HG03066 (cell line): ENCODE data around the gene SFT2D2.

Experiments used
- ATAC-seq: cut with Tn5 transposase; IDR thresholded peaks from one replicate; pipeline ENCODE4 v1.9.1; 2021; ENCODE audit warnings: low read depth; ENCODE audit not compliant: unreplicated experiment

SFT2D2 gene

GRCh38 chr1:168221275-168221674, 4.5 kb upstream of the SFT2D2 start:
- ATAC-seq, result no peak

- ATAC-seq, result no peak
Measured at GRCh38 chr1:168223261-168223660, 2.5 kb upstream of the SFT2D2 start.

DNA sequence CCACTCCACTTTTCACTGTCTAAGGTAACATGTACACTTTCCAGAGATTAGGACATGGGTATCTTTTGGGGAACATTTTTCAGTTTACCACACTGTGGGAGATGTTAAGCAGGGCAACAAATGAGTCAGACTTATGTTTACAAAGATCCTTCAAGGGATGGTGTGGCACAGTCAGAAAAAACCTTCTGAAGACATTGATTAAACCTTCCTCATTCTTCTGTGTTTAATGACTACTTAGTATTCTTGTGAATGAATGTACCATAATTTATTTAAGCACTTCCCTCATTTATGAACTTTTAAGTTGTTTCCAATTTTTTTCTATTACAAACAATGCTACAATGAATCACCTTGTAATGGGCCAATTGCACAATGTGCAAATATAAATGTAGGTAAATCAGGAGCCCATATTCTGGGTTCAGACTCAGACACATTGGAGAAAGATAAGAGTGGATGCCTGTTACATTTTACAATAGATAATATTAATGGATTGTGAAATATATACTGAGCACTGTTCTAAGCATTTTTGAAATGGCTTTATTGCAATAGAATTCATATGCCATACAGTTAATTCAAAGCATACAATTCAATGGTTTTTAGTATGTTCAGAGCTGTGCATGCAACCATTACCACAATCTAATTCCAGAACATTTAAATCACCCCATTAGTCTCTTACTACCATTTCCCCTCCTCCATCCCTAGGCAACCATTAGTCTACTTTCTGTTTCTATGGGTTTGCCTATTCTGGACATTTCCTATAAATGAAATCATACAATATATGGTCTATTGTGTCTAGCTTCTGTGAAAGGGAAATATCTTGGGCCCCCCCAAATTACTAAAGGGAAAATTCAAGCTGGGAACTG, 1.9 kb upstream of the SFT2D2 start:
- ATAC-seq, result no peak

- ATAC-seq, result no peak
Measured at GRCh38 chr1:168224991-168225390, 813 bp upstream of the SFT2D2 start.

GRCh38 chr1:168227620-168228019, 1.8 kb downstream of the SFT2D2 start:
- no peak for ATAC-seq

- ATAC-seq, result no peak
Measured at GRCh38 chr1:168229893-168230292, 4.1 kb downstream of the SFT2D2 start.

DNA sequence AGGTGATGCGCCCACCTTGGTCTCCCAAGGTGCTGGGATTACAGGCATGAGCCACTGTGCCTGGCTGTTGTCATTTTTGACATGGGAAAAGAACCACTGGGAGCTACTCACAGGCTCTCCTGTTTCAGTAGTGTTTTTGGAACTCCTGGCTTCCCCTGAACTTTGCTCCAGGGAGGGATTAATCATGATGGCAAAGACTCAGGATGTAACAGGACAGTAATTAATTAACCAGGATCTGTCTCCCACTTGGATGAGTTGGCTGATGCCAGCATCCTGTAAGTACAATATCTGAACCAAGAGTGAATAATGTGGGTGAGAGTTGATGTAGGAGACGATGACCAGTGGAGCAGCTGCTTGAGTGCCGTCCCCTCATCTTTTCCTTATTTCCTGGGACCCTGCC, 4.9 kb downstream of the SFT2D2 start:
- no peak for ATAC-seq

DNA sequence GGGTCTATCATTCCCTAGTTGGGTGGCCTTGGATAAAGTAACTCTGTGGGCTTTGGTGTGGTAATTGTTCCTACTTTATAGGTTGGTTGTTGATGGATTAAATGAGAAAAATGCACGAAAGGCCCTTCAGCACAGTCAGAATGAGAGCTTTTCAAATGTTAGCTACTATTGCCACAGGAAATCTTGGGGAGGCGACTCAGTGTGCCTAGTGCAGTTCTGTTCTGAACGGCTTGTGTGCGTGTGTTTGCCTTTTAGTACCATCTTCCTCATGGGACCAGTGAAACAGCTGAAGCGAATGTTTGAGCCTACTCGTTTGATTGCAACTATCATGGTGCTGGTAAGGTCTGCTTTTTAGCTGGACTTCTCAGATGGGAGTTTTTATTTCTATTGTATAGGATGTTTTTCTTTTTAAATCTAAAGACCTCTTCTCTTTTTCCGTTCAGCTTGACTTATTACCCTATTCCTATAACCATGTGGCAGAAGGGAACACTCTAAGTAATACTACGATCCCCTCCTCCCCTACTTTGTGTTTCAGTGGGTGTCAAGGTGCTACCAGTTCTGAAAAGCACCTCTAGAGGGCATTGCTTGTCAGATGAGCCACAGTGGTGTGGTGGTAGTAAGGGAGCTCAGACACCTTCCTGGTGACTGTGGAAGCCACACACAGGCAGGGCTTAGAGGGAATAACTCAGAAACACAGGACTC, 9.2 kb downstream of the SFT2D2 start:
- ATAC-seq, result peak; percentile 72

- ATAC-seq, result no peak
Measured at GRCh38 chr1:168235548-168235885, 9.7 kb downstream of the SFT2D2 start.

DNA sequence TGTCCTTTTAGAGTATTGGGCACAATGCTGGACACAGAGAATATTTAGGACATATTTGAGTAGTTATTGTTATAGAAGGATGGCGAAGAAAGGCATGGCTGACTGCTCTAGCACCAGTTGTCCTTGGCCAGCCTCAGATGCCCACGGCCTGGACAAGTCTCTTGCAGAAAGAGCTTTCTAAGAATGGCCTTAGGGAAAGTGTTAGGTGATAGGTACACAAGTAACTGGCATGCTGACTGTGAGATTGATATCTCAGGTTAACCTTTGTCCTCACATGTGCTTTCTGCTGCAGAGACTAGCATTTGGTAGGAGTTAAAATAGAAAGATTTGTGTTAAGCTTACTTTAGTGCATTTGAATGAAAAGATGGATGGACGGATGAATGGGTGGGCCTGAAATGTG, 10.1 kb downstream of the SFT2D2 start:
- no peak for ATAC-seq

- ATAC-seq, result no peak
Measured at GRCh38 chr1:168236836-168237611, 11.2 kb downstream of the SFT2D2 start.

GRCh38 chr1:168243198-168243597, 17.4 kb downstream of the SFT2D2 start:
- ATAC-seq, result no peak

GRCh38 chr1:168243636-168244212, 17.9 kb downstream of the SFT2D2 start:
- no peak for ATAC-seq

GRCh38 chr1:168245042-168245441, 19.2 kb downstream of the SFT2D2 start:
- ATAC-seq, result no peak

GRCh38 chr1:168246506-168246905, 20.7 kb downstream of the SFT2D2 start:
- ATAC-seq, result no peak

GRCh38 chr1:168252204-168252733, 26.5 kb downstream of the SFT2D2 start:
- ATAC-seq, result no peak

GRCh38 chr1:168256164-168256563, 30.4 kb downstream of the SFT2D2 start:
- ATAC-seq, result no peak

GRCh38 chr1:168257397-168257796, 31.6 kb downstream of the SFT2D2 start:
- no peak for ATAC-seq

GRCh38 chr1:168259567-168259966, 33.8 kb downstream of the SFT2D2 start:
- ATAC-seq, result no peak

GRCh38 chr1:168260393-168260792, 34.6 kb downstream of the SFT2D2 start:
- ATAC-seq, result no peak

- no peak for ATAC-seq
Measured at GRCh38 chr1:168261390-168261789, 35.6 kb downstream of the SFT2D2 start.
